Measurements from ENCODE around the gene LIMD2.
"Not testable (repeated sequence)": the region's sequence is repeated elsewhere in the genome, so short reads cannot be mapped to it uniquely, and the experiment has no call there.

LIMD2 gene

DNA sequence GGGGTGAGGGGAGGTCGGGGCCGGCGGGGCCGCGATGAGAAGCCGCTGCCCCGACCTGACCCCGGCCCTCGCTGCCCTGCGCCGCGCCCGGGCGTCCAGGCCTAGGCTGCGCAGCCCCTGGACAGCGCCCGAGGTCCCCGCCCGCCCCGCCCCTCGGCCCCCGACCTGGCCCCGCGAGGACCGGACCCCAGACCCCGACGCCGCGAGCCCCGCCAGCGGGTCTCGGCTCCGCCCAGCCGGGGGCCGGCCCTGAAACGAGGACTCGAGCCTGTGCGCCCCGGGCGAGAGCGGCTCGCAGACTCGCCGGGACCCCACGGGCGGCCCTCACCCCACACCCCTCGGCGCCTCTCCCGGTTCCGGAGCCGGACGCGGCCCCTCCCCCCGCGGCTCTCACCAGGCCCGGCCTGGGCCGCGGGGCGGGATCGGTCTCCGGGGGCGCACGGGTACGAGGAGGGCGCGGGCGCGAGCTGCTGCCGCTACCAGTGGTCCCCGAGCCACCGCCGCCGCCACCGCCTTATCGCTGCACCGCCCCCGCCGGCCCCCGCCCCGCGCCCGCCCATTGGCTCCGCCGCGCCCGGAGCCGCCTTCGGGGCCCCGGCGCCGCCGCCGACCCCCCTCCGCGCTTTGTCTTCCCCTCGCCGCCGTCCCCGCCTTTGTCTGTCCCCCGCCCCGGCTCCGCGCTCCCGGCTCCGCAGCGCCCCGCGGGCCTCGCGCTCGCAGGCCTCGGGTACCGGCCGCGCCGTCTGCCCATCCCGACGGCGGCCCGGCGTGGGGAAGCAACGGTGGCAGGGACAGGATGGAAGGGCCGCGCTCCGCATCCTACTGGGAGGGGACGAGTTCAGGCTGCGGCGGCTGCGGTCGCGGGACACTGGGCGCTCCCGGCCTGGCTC lies at the start of gene LIMD2:
Gene LIMD2, minus strand, starts transcription at position 488 of the 890 bp plus-strand sequence. CDS start 827 bp downstream, outside the sequence.
- DNase-seq = no peak

- peak; percentile 96 for DNase-seq
Observed at GRCh38 chr17:63741408-63742173, 41.7 kb upstream of the LIMD2 start, which contains the start of gene STRADA. Gene STRADA (minus strand): TSS chr17:63741799. CDS start chr17:63728369, 13,430 bp downstream.

DNA sequence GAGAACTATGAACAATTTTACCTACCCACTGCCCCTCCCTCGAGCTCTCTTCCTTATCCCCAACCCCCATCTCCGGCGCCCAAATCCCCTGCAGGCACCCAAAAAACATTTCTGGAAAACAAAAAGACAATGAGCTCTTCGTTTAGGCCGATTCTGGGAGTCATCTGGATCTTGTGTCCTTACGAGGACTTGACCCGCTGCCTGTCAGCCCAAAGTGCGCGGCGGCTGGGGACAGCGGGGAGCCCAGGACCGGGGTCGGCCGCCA lies 41.1 kb upstream of the LIMD2 start:
- no peak for DNase-seq

GRCh38 chr17:63740464-63741142 lies 40.7 kb upstream of the LIMD2 start:
- no peak for DNase-seq

- no peak for DNase-seq
Observed at GRCh38 chr17:63735691-63736090, 35.8 kb upstream of the LIMD2 start.

DNA sequence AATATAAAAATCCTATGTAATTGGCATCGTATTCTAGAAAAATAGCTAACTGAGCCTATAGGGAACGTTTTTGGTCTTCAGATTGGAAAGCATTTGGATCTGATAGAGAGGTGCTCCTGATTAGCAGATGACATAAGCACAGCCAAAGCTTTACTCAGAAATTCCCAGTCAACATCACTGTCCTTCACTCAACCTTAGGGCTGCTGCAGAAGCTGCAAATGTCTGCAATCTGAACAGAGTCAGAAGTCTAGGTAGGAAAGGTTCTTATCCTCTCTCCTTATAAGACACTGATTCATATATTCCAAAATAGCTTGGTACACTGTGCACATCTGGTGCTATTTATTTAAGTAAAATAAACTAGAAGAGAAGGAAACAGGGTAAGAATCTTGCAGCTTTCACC lies 22.5 kb upstream of the LIMD2 start:
- no peak for DNase-seq

- DNase-seq = not testable (repeated sequence)
Observed at GRCh38 chr17:63720194-63720593, 20.3 kb upstream of the LIMD2 start.

DNA sequence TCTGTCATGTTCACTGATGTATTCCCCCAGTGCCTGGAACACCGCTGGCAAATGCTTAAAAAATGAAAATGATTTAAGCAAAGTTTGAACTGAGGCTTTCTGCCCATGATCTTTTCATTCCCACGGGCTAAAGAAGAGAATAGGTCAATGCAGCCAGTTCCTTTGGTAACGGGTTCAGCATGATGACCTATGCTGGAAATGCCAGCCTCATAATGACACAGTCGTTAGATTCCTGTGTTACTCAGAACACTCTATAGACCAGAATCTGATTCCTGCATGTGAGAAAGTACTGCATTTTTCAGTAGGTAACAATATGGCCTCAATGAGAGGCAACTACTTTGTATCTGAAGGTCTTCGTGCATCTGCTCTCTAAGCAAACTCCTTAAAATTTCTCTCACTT lies 19.1 kb upstream of the LIMD2 start:
- DNase-seq = no peak

GRCh38 chr17:63716426-63716825 lies 16.5 kb upstream of the LIMD2 start:
- no peak for DNase-seq

DNA sequence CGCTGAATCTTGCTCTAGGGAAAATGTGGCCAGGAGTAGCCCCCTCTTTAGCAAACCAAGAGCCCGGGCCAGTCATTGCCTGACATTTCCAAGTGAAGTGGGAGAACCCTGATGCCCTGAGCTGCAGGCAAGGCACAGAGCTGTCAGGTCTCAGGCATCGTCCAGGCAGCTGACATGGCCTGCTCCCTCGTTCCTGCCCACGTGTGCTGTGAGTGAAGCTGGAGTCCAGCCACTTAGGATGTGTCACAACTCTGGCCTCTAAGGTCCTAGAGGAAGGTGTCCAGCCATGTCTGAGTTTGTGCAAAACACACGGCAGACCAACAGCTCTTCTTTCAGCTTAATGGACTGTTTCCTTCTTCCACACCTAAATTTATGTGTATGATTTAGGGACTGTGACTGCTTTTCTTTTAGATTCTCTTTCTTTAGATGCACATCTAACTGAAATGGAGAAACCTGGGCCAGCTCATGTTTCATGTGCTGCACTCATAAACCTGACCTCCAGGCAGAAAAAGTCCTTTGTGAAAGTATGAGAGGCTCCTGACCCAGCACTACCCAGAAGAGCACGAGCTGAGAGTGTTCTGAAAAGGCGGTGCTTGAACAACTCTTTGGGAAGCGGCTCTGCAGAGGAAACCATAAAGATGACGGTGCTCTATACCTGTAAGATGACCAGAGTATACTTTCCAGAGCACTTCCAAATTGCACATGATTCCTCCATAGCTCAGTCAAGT lies 14.8 kb upstream of the LIMD2 start:
- no peak for DNase-seq

- no peak for DNase-seq
Observed at GRCh38 chr17:63709110-63709509, 9.2 kb upstream of the LIMD2 start.

DNA sequence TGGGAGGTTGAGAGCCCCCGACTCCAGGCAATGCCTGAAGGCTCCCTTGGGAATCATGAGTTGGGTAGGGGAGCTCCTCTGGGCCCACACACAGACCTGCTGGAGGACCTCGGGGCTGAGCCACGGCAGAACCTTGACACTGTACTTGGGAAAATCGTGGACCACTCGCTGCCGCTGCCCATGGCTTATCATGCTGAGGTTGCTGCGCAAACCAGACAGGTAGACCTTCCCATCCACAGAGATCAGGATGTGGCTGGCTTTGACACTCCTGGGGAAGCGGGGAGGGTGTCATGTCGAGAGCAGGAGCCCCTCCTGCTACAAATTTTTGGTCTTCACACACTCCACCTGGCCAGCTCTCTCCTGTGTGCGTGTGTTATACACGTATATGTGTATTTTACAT lies 7.2 kb upstream of the LIMD2 start:
- DNase-seq = no peak

DNA sequence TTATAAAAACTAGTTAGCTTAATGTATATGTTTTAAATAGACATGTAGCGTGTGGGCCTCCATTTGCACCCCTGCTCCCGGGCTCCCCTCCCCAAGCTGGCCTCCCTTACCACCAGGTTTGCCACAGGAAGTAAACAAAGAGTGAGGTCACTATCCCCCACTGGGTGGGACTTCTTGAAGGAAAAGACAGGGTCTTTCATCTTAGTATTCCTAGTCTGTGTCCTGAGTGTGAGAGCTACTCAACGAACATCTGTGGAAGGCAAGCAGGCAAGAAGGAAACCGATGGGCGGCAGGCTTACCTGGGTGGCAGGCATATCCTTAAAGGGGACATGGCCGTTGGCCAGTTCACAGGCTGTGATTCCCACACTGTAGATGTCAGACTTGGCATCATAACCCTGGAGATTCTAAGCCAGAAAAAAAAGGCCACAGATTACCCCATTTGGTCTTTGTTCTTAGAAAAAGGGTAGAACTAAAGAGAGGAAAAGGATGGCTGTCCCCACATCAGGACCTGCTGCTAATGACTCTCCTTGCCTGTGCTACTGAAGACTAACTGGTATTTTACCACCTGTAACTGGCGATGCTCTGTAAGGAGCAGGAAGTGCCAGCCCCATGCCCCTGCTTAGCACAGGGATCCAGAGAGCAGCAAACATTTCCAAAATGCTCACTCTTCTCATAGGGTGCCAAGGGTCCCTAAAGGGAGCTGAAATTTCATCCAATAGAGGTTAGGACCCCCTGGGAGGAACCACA lies 6.6 kb upstream of the LIMD2 start:
- DNase-seq = no peak

- no peak for DNase-seq
Observed at GRCh38 chr17:63705657-63706056, 5.7 kb upstream of the LIMD2 start.

- no peak for DNase-seq
Observed at GRCh38 chr17:63704836-63705235, 4.9 kb upstream of the LIMD2 start.

DNA sequence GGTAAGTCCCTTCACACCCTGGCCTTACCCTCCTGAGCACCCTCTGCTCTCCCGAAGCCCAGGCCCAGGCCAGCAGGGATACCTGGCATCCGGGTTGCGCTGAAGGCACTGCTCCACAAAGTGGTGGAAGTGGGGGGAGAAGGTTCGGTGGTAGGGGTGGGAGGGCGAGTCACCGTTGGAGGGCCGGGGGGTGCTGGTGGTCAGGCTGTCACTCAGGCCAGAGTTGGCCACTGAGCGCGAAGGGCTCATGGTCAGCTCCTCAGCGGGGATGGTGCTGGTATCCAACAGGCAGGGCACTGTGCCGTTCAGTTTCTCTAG lies 4.3 kb upstream of the LIMD2 start:
- no peak for DNase-seq

GRCh38 chr17:63703556-63704258 lies 3.8 kb upstream of the LIMD2 start:
- DNase-seq = no peak

- no peak for DNase-seq
Observed at GRCh38 chr17:63703029-63703428, 3.1 kb upstream of the LIMD2 start.

GRCh38 chr17:63702721-63703015 lies 2.7 kb upstream of the LIMD2 start:
- no peak for DNase-seq

GRCh38 chr17:63701868-63702720 lies 2.2 kb upstream of the LIMD2 start:
- no peak for DNase-seq

GRCh38 chr17:63701456-63701820 lies 1.5 kb upstream of the LIMD2 start:
- DNase-seq = no peak

Measured in DMS 273 treated with DMSO at 0.1 percent for 48 hours (cell line).